ENCODE measurements around the gene PUS1. TPM values are rescaled to one million over a fixed set of nuclear protein-coding genes. Genes with fewer than 3 reads are reported as not detected.

PUS1 gene
- total and polyA plus RNA-seq, 2 of the 8 experiments (the other 6 are each of a cell fraction or from before 2014, with no cell fraction given): 48.1 to 81.2 TPM

GRCh38 chr12:131902332-131903241, 26.5 kb upstream of the PUS1 start:
- Histone ChIP-seq H3K36me3 (ENCODE audit: control insufficient read depth in 2 of 4, insufficient read depth in 4 of 4, low read length in 3 of 4) (no peaks in the 10 kb centered on the region), H3K27ac (ENCODE audit: low read depth, low read length) (no peak overlapping the region)
- TF ChIP-seq GTF2F1 (IDR thresholded peaks at IDR 0.05; ENCODE audit: borderline replicate concordance, low read depth, low read length): no peak
- no peak for TF ChIP-seq PHF8 (conservative IDR thresholded peaks at IDR 0.05; ENCODE audit: low read depth, low read length)
- TF ChIP-seq E2F6 (IDR thresholded peaks at IDR 0.05): no peak
- TF ChIP-seq SIRT6 (IDR thresholded peaks at IDR 0.05; ENCODE audit: low read length): no peak
- TF ChIP-seq BCL11A (IDR thresholded peaks at IDR 0.05; ENCODE audit: low read depth in 2 of 2, low read length in 2 of 2): no peak
- TF ChIP-seq HDAC6 (IDR thresholded peaks at IDR 0.05; ENCODE audit: low read depth, low read length): no peak
- no peak for TF ChIP-seq USF2 (IDR thresholded peaks at IDR 0.05; ENCODE audit: low read length)
- no peak for TF ChIP-seq POLR2AphosphoS5 (IDR thresholded peaks at IDR 0.05; ENCODE audit: low read depth, low read length)
- TF ChIP-seq ASH2L (IDR thresholded peaks at IDR 0.05; ENCODE audit: low read length): no peak
- TF ChIP-seq SP1 (IDR thresholded peaks at IDR 0.05; ENCODE audit: low read depth, low read length): no peak

More at GRCh38 chr12:131902332-131903241, 26.5 kb upstream of the PUS1 start:
- H3K79me1 ChIP-seq (ENCODE audit: low read depth, low read length): peaks cover 13% of the 10 kb centered on the region
- no peak overlapping the region for H3K23ac ChIP-seq (ENCODE audit: insufficient read length)
- no peak for FAIRE-seq
- H3K79me2 ChIP-seq (ENCODE audit: control insufficient read depth in 1 of 2, insufficient read depth in 2 of 2, low read length in 2 of 2): peaks cover 0 to 46% of the 10 kb centered on the region in 2 experiments; a peak in 1 of 4 replicates
- H3K4me3 ChIP-seq (ENCODE audit: extremely low read depth in 1 of 4, insufficient read depth in 2 of 4, low read depth in 3 of 4, low read length in 4 of 4): no peak overlapping the region
- 91% methylated on average over 22 of the region's 25 CpGs; no CpG with 5 or more reads in 1 of the 2 experiments for WGBS, 2 experiments (ENCODE audit: extremely low coverage in 1 of 2, insufficient coverage in 1 of 2, insufficient read length in 1 of 2, insufficient replicate concordance in 2 of 2, low coverage in 1 of 2, low lambda C conversion rate in 2 of 2, missing lambda C conversion rate in 1 of 2)
- no peak overlapping the region; the same call in 1 of the 2 replicates for H2BK5ac ChIP-seq (ENCODE audit: low read depth, low read length)
- H4K5ac ChIP-seq (ENCODE audit: insufficient read length, low read depth, low read length): no peak overlapping the region
- H2BK20ac ChIP-seq (ENCODE audit: low read length): no peak overlapping the region
- no peak overlapping the region for H3K4me2 ChIP-seq (ENCODE audit: insufficient read depth in 1 of 2, low read depth in 2 of 2, low read length in 2 of 2)
- ChIA-PET CTCF (ENCODE audit: partially characterized antibody) (interaction anchor here (0.7 to 1.3 kb wide), 2 partner anchors 8 to 10 kb away, joined by 4 to 6 read pairs; no protein-coding TSS in a partner anchor), POLR2A (ENCODE audit: partially characterized antibody) (interaction anchor here (0.9 to 2.1 kb wide), 5 partner anchors 8 to 27 kb away, joined by 3 to 10 read pairs (median 4); no protein-coding TSS in a partner anchor)
- H4K20me1 ChIP-seq (replicated peaks in 1 of 2; ENCODE audit: control insufficient read depth in 1 of 2, insufficient read depth in 2 of 2, low read length in 2 of 2): peaks cover 13 to 22% of the 10 kb centered on the region in 2 experiments
- no peak overlapping the region for H3K18ac ChIP-seq (ENCODE audit: extremely low read depth, low read length)
- peaks cover 0 to 2% (median 0%) of the 10 kb centered on the region in 4 experiments; a peak in 2 of 7 replicates for H3K4me1 ChIP-seq (replicated peaks in 1 of 4; ENCODE audit: control insufficient read depth in 3 of 4, insufficient read depth in 4 of 4, low read length in 3 of 4)
- no peak overlapping the region for H2BK15ac ChIP-seq (ENCODE audit: low read length)
- H3K14ac ChIP-seq (ENCODE audit: insufficient read length): no peak overlapping the region
- no peak overlapping the region for H2BK120ac ChIP-seq (replicated peaks; ENCODE audit: low read depth, low read length)
- no peak overlapping the region for H3K9ac ChIP-seq (replicated peaks in 1 of 4; ENCODE audit: extremely low read depth in 1 of 4, low read depth in 3 of 4, low read length in 3 of 4)
- H3K9me3 ChIP-seq (ENCODE audit: insufficient read depth in 2 of 2, low read depth in 1 of 2, low read length in 1 of 2): no peaks in the 10 kb centered on the region
- H4K91ac ChIP-seq (replicated peaks; ENCODE audit: insufficient read length, low read length): no peak overlapping the region
- no peak overlapping the region for H2AK5ac ChIP-seq (ENCODE audit: low read depth, low read length)
- DNase-seq (ENCODE audit: low read depth in 1 of 2, low spot score in 2 of 2): no peak
- H3K56ac ChIP-seq (replicated peaks; ENCODE audit: insufficient read length, low read depth, low read length): no peak overlapping the region
- no peak overlapping the region for H2AFZ ChIP-seq (ENCODE audit: low read length)
- no peaks in the 10 kb centered on the region for H3K27me3 ChIP-seq (replicated peaks in 1 of 4; ENCODE audit: control insufficient read depth in 3 of 4, extremely low read depth in 1 of 4, insufficient read depth in 3 of 4, low read length in 3 of 4)
- no peak overlapping the region for H2BK12ac ChIP-seq (ENCODE audit: low read depth, low read length)
- H3K4ac ChIP-seq (replicated peaks; ENCODE audit: insufficient read length, low read depth, low read length): no peak overlapping the region
- no peak overlapping the region for H4K8ac ChIP-seq (ENCODE audit: extremely low read depth, insufficient read depth, low read length)
- H3K23me2 ChIP-seq (ENCODE audit: low read depth, low read length): no peaks in the 10 kb centered on the region
